Activated CD8-positive, alpha-beta memory T cell treated with anti-CD3 and anti-CD28 coated beads for 1 hour (primary cell): ENCODE data around the gene EML2.
"Not testable (repeated sequence)": the region's sequence is repeated elsewhere in the genome, so short reads cannot be mapped to it uniquely, and the experiment has no call there.

Experiments used
- DNase-seq, 2 donors: peaks; one replicate each; pipeline ENCODE4 v3.0.0-alpha.2; 2020; ENCODE audit warnings: low read depth in 1 of 2; ENCODE audit errors: extremely low read depth in 1 of 2

EML2 gene

DNA sequence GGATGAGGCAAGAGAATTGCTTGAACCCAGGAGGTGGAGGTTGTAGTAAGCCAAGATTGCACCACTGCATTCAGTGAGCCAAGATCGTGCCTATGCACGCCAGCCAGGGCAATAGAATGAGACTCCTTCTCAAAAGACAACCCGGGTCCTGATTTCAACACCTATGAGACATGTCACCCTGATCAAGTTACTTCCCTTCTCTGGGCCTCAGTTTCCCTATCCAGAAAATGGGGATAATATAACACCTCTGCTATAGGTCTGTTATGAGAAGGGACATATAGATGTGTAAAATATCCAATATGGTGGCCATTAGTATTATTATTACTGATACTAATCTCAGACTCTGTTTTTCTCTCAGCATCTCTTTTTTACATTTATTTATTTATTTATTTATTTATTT, 15.9 kb upstream of the EML2 start:
- DNase-seq = no peak

GRCh38 chr19:45653634-45654033, 14.4 kb upstream of the EML2 start:
- DNase-seq = no peak

DNA sequence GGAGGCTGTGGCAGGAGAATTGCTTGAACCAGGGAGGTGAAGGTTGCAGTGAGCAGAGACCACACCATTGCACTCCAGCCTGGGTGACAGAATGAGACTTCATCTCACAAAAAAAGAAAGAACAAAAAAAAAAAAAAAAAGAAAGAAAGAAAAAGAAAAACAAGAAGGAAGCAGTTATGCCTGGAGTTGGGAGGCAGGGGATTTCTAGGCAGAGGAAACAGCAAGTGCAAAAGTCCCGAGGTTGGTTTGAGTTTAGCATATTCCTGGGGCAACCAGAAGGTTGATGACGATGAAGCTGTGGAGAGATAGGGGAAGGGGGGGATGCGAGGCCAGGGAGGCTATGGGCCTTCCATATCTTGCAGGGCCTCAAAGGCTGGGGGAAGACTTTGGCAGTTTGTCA, 11.5 kb upstream of the EML2 start:
- no peak for DNase-seq

- no peak for DNase-seq
Measured at GRCh38 chr19:45646345-45646698, 7.1 kb upstream of the EML2 start.

GRCh38 chr19:45645631-45646344, 6.6 kb upstream of the EML2 start:
- peak in 1 of 2 donors; percentile 52 for DNase-seq

DNA sequence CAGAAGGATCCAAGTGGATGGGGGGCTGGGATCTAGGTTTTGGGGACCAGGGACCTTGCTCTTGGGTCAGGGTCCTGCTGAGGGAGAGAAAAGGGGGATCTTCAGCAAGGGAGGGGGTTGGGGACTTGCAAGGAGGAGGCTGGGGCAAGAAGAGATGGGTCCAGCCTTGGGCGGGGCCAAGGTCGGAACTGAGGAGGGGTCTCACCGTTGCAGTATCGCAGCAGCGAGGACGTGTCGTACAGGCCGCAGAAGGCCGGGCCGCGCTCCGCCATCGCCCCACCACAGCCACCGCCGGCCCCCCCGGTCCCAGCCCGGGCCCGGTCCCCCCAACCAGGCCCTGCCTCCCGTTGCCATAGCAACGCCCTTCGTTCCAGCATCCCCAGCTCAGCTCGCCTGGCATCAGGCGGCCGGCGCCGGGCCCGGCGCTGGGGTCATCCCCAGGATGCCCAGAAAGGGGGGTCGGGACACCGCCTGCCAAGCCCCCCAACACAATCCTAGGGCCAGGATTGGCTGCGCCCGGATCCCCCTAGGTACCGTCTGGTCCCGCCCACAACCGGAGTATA, 6.0 kb upstream of the EML2 start:
- no peak for DNase-seq

DNA sequence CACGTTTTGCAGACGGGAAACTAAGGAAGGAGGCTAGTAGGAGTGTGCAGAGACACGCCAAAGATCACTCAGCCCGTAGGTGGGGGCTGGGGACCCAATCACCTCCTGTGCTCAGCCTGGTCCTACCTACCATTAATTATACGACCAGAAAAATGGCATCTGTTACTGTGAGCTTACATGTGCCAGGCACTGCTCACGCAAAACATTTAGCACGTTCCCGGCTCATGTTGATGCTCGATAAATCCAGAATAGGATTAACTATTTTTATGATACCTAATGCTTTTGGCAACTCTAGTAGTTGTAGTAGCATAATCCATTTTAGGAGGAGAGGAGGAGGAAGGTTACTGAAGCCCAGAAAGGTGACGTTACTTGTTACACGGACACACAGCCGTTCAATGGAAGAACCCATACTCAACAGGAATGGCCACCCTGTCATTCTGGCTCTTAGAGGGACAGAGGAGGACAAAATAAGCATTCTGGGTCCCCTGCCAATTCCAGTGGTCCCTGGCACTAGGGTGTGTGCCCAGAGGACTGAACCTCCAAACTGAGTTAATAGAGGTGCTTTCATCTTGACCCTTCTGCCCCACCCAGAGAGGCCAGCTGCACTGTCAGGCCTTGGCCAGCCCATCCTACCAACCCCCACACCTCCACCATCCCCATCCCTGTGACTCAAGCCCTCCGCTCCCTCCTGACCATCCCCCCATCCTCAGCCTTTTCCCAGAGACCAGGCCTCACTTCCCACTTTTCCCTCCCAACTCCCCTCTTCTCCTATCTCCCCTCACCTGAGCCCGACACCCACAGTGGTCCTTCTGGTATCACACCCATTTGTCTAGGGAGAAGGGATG, 5.0 kb upstream of the EML2 start:
- no peak for DNase-seq

- peak; percentile 72 to 82 for DNase-seq
Measured at GRCh38 chr19:45643024-45643926, 4.1 kb upstream of the EML2 start.

DNA sequence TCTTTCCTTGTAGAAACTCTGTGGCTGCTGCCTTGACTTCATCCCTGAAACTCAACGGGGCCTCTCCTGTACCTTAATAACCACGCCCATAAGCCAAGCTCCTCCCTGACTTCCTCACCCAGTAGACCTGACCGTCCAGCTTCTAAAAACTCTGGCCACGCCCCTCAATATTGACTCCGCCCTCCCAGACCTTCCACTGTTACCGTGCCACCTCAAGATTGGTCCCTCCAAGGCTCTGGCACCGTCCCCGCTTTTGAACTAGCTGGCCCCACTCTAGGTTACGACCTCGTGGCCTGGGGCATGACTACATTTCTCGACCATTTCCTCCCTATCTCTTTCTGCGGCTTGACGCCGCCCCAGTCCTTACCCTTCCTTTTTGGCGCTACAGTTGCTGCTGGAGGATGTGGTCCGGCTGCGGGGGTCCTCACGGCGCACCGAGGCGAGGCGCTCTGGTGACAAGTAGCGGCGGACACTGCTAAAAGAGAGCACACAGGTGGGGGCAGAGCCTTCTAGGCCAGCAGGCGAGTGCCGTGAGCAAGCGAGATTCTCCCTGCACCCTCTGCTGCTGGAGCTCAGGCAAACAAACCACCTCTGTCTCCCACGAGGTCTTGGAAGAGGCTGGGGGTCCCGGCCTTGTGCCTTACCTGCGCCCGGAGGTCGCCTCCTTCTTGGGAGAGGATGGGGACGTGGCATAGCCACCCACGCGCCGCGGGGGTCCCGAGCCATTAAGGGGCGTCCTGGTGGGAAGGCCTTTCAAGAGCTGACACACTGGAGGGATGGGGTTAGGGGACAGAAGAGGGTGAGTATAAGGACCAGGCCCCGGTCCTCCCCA, 2.3 kb upstream of the EML2 start:
- peak in 1 of 2 donors; percentile 32 for DNase-seq

- no peak for DNase-seq
Measured at GRCh38 chr19:45640849-45641273, 1.7 kb upstream of the EML2 start.

GRCh38 chr19:45637890-45638667, 1.1 kb downstream of the EML2 start:
- no peak for DNase-seq

DNA sequence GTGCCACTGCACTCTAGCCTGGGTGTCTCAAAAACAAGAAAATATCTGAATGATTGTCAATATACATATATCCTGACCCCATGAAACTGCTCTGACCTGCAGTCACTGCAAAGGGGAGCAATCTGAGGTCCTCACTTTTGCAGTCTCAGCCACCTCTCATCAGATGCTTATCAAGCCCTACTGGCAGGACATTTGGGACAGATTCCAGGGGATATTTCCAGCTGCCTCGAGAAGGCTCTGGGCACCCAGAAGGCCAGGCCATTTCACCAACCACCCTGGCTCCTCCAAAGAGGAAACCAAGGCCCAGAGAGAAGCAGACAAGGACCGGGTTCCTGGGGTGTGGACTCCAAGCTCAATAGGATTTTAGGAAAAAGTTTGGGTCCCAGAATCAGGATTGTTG, 2.3 kb downstream of the EML2 start:
- no peak for DNase-seq

- DNase-seq = no peak
Measured at GRCh38 chr19:45636275-45636674, 2.9 kb downstream of the EML2 start.

DNA sequence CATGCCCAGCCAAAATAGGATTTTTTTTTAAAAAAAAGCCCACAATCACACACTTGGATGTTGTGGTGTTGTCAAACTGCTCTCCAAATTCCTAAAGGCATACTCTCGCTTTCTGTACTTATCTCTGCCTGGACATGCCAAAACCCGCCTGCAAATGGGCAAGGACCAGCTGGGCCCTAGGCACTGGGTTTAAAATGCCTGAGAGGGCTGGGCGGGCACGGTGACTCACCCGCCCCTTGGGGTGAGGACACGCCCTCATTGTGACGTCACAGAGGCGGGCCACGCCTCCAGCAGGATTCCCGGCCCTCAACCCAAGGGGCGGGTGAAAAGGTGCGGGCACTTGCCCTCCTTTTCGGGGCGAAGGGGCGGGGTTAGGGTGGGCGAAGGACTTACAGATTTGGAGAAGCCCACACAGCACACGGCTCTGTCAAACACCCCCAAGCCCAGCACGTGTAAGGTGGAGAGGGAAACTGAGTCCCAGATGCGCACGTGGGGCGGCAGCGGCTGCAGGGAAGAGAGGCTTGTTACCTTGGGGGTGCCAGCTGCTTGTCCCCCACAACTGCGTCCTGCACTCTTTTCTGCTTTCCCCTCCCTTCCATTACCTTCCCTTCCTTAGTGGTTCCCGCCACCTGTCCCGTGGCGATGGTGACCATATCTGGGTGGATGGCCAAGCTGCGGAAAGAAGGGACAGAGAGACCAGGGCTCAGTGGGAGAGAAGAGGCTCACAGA, 6.6 kb downstream of the EML2 start:
- no peak for DNase-seq

DNA sequence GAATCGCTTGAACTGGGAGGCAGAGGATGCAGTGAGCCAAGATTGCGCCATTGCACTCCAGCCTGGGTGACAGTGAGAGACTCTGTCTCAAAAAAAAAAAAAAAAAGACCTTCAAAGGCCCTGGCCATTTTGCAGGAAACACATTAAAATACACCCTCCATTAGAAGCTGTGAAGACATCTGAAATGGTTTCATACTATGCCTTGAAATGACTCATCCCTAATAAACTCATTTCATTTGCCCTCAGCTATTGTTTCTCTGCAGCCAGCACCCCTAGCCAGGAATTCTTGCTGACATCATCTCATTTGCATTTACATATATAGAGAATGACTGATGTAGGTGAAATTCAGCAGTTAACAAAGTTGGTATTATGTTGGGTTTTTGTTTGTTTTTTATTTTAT, 8.7 kb downstream of the EML2 start:
- DNase-seq = no peak

DNA sequence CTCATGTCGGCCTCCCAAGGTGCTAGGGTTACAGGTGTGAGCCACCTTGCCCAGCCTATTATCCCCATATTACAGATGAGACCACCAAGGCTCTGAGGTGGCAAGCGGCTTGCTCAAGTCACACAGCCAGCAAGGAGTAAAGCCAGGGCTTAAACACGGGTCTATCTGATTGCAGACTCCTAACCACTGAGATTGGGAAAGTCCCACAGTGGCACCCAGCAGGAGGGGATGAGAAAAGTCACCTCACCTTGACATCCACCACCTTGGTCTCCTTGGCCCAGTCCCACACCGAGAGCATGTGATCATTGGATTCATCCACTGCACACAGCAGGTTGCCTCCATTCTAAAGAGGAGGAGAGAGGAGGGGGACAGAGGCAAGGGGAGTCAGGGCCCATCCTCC, 9.5 kb downstream of the EML2 start:
- no peak for DNase-seq

GRCh38 chr19:45628219-45628618, 11.0 kb downstream of the EML2 start:
- not testable (repeated sequence) for DNase-seq

DNA sequence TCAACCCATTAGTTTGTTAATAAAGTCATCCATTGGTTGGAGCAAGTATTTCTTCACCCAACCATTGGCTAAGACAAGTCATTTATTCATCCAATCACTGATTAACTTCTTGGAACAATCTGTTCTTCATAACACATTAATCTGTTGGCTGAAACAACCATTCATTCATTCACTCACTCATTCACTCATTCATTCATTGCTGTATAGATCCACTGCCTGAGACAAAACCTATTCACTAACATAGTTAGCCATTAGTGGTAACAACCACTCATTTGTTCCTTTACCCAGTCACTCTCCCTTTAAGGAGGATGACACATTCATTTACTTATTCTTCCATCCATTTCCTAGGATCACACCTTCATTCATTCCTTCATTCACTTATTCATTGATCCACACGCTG, 15.2 kb downstream of the EML2 start:
- DNase-seq = no peak
